GM13977 (cell line): Measurements from ENCODE around the gene TRPV2.
"Not testable (repeated sequence)": the region's sequence is repeated elsewhere in the genome, so short reads cannot be mapped to it uniquely, and the experiment has no call there.

Experiments
- DNase-seq: peaks from one replicate; pipeline ENCODE4 v3.0.0; 2012; ENCODE audit warnings: low spot score
- in situ Hi-C: fragments of 300-500 bp; cut with MboI; formaldehyde crosslinking; loops from one replicate; pipeline ENCODE4 v1.12.0; 2022; ENCODE audit warnings: low sequenced_read_pairs, low pct_unique_long_range_greater_than_20kb, mixed read lengths, inconsistent platforms; ENCODE audit not compliant: unreplicated experiment
- TF ChIP-seq, protein P1 (sequence below): IDR thresholded peaks from 2 replicates; pipeline ENCODE4 v1.5.1; 2012; ENCODE audit warnings: mild to moderate bottlenecking, control low read depth; ENCODE audit not compliant: insufficient read depth; ENCODE audit errors: extremely low read depth, missing control alignments

The TRPV2 gene

DNA sequence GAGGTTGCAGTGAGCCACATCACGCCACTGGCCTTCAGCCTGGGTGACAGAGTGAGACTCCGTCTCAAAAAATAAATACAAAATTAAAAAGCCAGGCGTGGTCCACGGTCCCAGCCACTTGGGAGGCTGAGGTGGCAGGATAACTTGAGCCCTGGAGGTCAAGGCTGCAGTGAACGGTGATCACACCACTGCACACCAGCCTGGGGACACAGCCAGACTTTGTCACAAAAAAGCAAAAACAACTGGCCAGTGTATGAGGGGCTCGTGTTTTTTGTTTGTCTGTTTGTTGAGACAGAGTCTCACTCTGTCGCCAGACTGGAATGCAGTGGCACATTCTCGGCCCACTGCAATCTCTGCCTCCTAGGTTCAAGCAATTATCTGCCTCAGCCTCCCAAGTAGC lies 35.7 kb upstream of the TRPV2 start:
- no peak for DNase-seq
- in situ Hi-C loops = no loop called here
- TF ChIP-seq, protein P1, sequence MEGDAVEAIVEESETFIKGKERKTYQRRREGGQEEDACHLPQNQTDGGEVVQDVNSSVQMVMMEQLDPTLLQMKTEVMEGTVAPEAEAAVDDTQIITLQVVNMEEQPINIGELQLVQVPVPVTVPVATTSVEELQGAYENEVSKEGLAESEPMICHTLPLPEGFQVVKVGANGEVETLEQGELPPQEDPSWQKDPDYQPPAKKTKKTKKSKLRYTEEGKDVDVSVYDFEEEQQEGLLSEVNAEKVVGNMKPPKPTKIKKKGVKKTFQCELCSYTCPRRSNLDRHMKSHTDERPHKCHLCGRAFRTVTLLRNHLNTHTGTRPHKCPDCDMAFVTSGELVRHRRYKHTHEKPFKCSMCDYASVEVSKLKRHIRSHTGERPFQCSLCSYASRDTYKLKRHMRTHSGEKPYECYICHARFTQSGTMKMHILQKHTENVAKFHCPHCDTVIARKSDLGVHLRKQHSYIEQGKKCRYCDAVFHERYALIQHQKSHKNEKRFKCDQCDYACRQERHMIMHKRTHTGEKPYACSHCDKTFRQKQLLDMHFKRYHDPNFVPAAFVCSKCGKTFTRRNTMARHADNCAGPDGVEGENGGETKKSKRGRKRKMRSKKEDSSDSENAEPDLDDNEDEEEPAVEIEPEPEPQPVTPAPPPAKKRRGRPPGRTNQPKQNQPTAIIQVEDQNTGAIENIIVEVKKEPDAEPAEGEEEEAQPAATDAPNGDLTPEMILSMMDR = no peak

DNA sequence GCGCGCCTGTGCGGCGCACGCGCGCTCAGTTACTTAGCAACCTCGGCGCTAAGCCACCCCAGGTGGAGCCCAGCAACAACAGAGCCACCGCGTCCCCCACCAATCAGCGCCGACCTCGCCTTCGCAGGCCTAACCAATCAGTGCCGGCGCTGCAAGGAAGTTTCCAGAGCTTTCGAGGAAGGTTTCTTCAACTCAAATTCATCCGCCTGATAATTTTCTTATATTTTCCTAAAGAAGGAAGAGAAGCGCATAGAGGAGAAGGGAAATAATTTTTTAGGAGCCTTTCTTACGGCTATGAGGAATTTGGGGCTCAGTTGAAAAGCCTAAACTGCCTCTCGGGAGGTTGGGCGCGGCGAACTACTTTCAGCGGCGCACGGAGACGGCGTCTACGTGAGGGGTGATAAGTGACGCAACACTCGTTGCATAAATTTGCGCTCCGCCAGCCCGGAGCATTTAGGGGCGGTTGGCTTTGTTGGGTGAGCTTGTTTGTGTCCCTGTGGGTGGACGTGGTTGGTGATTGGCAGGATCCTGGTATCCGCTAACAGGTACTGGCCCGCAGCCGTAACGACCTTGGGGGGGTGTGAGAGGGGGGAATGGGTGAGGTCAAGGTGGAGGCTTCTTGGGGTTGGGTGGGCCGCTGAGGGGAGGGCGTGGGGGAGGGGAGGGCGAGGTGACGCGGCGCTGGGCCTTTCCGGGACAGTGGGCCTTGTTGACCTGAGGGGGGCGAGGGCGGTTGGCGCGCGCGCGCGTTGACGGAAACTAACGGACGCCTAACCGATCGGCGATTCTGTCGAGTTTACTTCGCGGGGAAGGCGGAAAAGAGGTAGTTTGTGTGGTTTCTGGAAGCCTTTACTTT lies 34.5 kb upstream of the TRPV2 start, which contains the start of gene UBB:
UBB (plus strand) TSS at position 452 of the 856 bp plus-strand sequence. CDS start 817 bp downstream, outside the sequence.
- peak; percentile 94 for DNase-seq
- TF ChIP-seq, protein P1 = peak; percentile 25
- in situ Hi-C loops = no loop called here

DNA sequence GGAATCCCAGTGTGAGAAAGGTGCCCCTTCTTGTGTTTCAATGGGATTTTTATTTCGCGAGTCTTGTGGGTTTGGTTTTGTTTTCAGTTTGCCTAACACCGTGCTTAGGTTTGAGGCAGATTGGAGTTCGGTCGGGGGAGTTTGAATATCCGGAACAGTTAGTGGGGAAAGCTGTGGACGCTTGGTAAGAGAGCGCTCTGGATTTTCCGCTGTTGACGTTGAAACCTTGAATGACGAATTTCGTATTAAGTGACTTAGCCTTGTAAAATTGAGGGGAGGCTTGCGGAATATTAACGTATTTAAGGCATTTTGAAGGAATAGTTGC lies 33.9 kb upstream of the TRPV2 start:
- DNase-seq = peak; percentile 19
- TF ChIP-seq, protein P1 = no peak
- in situ Hi-C loops = no loop called here

DNA sequence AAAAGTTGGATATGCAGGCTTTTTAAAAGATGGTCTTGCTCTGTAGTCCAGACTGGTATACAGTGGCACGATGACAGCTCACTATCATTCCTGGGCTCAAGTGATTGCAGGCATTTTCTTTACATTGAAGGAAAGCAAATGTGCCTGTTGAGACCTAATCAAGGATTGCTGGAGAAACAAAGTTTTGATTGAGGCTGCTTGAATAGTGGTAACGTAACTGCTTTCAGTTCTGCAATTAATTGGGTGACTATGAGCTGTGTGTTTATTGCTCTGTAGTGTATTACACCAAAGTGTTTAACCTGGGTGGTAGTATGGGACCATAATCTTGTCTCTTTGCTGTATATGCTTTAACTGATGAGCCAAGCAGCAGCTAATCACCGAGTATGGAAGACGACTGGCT lies 32.2 kb upstream of the TRPV2 start:
- DNase-seq = no peak
- in situ Hi-C loops = no loop called here
- TF ChIP-seq, protein P1 = no peak

DNA sequence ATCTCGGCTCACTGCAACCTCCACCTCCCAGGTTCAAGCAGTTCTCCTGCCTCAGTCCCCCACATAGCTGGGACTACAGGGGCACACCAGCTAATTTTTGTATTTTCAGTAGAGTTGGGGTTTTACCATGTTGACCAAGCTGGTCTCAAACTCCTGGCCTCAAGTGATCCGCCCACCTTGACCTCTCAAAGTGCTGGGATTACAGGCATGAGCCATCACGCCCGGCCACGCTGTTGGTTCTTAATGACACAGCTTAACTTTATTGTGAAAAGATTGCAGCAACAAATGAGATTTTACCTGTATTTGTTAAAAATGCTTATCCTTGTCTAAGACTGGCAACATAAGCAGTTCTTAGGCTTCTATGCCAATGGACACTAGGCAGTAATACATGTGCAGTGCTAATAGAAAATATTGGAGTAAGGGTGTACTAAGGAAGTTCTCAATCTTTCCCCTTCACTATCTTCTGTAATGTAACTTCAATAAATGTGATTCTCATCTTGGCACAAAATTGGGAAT lies 31.5 kb upstream of the TRPV2 start:
- TF ChIP-seq, protein P1 = no peak
- no peak for DNase-seq
- in situ Hi-C loops = no loop called here

DNA sequence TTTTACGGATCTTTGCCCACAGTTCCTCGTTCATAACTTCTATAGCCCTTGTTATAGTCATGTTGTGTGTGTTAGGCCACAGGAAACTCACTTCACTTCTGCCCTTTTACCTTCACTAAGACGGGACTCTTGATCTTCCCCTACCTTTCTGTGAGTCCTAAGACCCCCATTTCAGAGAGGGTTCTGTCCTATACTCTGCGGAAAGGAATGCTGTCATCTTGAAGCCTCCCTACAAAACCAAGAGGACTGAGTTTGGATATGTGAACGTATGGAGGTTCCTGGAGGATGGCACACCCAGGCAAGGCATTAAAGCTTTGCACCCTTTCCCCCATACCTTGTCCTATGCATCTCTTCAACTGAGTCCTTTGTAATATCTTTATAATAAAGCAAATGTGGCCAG lies 30.8 kb upstream of the TRPV2 start:
- in situ Hi-C loops = no loop called here
- TF ChIP-seq, protein P1 = no peak
- DNase-seq = no peak

DNA sequence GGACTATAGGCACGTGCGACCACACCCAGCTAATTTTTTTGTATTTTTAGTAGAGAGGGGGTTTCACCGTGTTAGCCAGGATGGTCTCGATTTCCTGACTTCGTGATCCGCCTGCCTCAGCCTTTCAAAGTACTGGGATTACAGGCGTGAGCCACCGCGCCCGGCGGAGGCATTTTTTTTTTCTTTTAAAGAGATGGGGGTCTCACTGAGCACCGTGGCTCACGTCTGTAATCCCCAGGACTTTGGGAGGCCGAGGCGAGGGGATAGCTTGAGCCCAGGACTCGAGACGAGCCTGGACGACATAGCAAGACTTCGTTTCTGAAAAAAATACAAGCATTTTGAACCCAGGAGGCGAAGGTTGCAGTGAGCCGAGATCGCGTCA lies 29.3 kb upstream of the TRPV2 start:
- not testable (repeated sequence) for DNase-seq

More for the DNA sequence above, 29.3 kb upstream of the TRPV2 start:
- in situ Hi-C loops = not testable (repeated sequence)
